ENCODE results near the gene EVC2. TPM values are rescaled to one million over a fixed set of nuclear protein-coding genes. Genes with fewer than 3 reads are reported as not detected.

The EVC2 gene
- total RNA-seq, 1 donor from 2014 or later, result 1.1 TPM

DNA sequence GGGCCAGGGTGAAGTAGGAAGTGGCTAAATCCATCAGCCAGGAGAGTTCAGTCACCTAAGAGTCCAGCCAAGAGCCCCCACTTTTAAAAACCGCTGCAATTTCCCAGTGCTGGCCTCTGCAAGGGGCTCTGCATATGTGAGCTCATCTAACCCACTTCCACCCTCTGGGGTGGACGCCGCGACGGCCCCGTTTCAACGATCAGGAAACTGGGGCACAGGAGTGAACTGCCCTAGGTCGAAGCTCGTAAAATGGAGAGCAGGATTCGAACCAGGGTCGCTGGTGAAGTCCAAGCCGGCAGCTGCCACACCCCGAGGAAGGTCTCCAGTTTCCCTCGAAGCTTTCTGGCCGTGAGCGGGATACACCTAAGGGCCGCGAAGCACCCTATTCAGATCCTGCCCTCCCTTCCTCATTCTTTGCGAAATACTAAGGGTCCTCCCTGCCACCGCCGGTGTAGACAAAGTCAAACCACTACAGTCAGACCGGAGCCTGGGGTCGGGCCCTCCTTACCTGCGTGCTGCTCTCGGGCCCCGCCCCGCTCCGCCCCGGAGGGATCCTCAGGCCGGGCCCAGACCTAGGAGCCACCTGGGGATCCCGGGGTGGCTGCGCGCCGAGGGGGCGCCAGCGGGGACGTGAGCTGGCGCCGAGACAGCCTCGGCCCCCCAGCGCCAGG, 446 bp downstream of the EVC2 start:
- H3K4me3 Mint-ChIP-seq, result peak overlapping the region; percentile 35
- CTCF ChIA-PET, result no interaction called here
- intact Hi-C loops (cut with micrococcal nuclease), result no loop called here
- POLR2A ChIA-PET, result interaction anchor here (0.6 kb wide), 1 partner anchor 1133 kb away, joined by 3 read pairs; no protein-coding TSS in a partner anchor
- H3K27me3 Mint-ChIP-seq, result peaks cover 36% of the 10 kb centered on the region
- H3K36me3 Mint-ChIP-seq (ENCODE audit: low read depth), result no peaks in the 10 kb centered on the region
- H3K9me3 Mint-ChIP-seq, result no peaks in the 10 kb centered on the region
- DNase-seq, result no peak
- no peak overlapping the region for H3K27ac Mint-ChIP-seq
- ATAC-seq (ENCODE audit: low read depth), result no peak
- TF ChIP-seq, protein P1, sequence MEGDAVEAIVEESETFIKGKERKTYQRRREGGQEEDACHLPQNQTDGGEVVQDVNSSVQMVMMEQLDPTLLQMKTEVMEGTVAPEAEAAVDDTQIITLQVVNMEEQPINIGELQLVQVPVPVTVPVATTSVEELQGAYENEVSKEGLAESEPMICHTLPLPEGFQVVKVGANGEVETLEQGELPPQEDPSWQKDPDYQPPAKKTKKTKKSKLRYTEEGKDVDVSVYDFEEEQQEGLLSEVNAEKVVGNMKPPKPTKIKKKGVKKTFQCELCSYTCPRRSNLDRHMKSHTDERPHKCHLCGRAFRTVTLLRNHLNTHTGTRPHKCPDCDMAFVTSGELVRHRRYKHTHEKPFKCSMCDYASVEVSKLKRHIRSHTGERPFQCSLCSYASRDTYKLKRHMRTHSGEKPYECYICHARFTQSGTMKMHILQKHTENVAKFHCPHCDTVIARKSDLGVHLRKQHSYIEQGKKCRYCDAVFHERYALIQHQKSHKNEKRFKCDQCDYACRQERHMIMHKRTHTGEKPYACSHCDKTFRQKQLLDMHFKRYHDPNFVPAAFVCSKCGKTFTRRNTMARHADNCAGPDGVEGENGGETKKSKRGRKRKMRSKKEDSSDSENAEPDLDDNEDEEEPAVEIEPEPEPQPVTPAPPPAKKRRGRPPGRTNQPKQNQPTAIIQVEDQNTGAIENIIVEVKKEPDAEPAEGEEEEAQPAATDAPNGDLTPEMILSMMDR (IDR thresholded peaks at IDR 0.05), result no peak
- H3K4me1 Mint-ChIP-seq, result peaks cover 22% of the 10 kb centered on the region

DNA sequence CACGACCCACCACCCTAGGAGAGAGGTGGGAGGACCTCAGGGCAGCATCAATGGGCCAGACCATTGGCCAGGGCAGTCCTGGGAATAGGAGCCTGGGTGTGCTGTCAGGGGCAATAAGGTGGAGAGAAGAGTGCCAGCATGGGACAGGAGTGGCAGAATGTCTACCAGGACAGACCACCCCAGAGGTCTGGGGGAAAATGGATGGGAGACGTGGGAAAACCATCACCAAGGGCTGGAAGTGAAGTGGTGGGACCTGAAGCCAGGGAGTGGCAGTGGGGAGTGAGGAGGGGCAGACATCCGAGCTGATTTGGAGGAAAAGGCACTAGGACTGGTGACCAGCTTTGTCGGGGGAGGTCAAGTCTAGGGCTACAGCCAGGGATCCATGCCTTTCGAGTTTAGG, 993 bp downstream of the EVC2 start:
- DNase-seq, result no peak
- H3K4me1 Mint-ChIP-seq, result peaks cover 22% of the 10 kb centered on the region
- no peaks in the 10 kb centered on the region for H3K9me3 Mint-ChIP-seq
- intact Hi-C loops (cut with micrococcal nuclease), result no loop called here
- H3K4me3 Mint-ChIP-seq, result no peak overlapping the region
- no peaks in the 10 kb centered on the region for H3K36me3 Mint-ChIP-seq (ENCODE audit: low read depth)
- no peak overlapping the region for H3K27ac Mint-ChIP-seq
- no peak for ATAC-seq (ENCODE audit: low read depth)
- ChIA-PET CTCF (no interaction called here), POLR2A (interaction anchor here (0.6 kb wide), 1 partner anchor 1132 kb away, joined by 3 read pairs; no protein-coding TSS in a partner anchor)
- TF ChIP-seq, protein P1 (IDR thresholded peaks at IDR 0.05), result no peak
- peaks cover 32% of the 10 kb centered on the region for H3K27me3 Mint-ChIP-seq

DNA sequence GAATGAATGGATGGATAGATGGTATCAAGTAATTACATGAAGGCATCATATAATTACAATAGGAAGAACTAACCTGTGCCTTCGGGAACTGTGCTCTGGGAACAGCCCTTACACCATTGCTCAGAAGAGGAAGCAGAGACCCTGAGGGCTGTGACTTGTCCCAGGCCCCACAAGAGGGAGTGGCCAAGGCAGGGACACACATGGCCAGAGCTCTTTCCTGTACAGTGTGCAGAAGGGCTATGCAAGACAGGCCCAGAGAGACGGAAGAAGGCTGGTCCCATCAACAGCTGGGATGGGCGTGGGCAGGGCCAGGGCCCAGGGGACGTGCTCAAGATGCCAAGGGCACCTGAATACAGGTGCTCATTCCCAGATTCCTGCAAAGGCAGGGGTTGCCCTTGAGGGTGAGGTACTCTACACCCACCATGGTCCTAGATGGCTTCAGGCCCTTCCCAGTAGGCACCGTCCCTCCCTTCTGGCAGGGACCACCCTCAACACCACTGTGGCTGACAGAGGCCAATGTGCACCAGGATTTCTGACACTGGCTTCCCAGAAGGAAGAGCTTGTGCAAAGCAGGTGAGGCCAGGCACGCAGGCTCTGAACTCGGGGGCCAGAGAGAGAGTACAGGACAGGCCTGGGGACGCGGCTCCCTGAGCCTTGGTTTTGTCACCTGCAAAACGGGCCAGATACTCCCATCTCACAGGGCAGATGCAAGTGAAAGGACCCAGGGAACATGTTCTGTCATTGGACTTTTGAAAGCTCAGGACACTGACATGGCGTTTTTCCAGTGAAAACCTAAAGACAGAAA, 1.7 kb downstream of the EVC2 start:
- ATAC-seq (ENCODE audit: low read depth) (no peak), DNase-seq (no peak)
- Mint-ChIP-seq H3K9me3 (no peaks in the 10 kb centered on the region), H3K36me3 (ENCODE audit: low read depth) (no peaks in the 10 kb centered on the region), H3K27ac (no peak overlapping the region), H3K4me1 (peaks cover 20% of the 10 kb centered on the region), H3K4me3 (no peak overlapping the region), H3K27me3 (peaks cover 26% of the 10 kb centered on the region)
- ChIA-PET CTCF (no interaction called here), POLR2A (no interaction called here)
- TF ChIP-seq, protein P1 (IDR thresholded peaks at IDR 0.05), result no peak
- intact Hi-C loops (cut with micrococcal nuclease), result no loop called here

DNA sequence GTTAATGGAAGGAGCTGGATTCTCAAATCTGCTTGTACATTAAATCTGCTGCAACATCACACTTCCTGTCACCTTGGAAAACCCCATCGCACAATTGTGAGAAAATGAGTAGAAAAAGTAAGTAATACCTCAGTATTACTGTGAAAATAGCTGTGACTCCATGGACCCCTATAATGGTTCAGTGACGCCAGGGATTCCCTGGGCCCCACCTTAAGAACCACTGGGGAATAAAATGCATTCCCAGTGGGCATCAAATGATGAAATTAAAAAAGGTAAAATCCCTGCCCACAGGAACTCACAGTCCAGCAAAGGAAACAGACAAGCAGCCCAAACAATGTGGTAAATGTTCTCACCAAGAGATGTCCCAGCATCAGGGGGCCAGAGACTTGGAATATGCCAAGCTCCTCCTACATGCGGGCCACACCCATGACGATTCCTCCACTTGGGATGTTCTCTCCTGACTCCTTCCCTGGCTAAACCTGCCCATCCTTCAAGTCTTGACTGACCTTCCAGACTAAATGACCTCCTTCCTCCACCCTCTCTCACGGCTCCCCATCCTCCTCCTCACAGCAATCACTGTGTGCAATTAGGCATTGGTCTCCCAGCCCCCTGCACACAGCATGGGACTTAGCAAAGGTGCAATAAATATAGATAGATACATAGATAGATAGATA, 2.6 kb downstream of the EVC2 start:
- Mint-ChIP-seq H3K27ac (no peak overlapping the region), H3K4me3 (no peak overlapping the region), H3K4me1 (peaks cover 19% of the 10 kb centered on the region), H3K36me3 (ENCODE audit: low read depth) (no peaks in the 10 kb centered on the region), H3K27me3 (peaks cover 25% of the 10 kb centered on the region), H3K9me3 (no peaks in the 10 kb centered on the region)
- intact Hi-C loops (cut with micrococcal nuclease), result no loop called here
- DNase-seq, result no peak
- CTCF ChIA-PET, result no interaction called here
- TF ChIP-seq, protein P1 (IDR thresholded peaks at IDR 0.05), result no peak
- POLR2A ChIA-PET, result no interaction called here
- no peak for ATAC-seq (ENCODE audit: low read depth)

DNA sequence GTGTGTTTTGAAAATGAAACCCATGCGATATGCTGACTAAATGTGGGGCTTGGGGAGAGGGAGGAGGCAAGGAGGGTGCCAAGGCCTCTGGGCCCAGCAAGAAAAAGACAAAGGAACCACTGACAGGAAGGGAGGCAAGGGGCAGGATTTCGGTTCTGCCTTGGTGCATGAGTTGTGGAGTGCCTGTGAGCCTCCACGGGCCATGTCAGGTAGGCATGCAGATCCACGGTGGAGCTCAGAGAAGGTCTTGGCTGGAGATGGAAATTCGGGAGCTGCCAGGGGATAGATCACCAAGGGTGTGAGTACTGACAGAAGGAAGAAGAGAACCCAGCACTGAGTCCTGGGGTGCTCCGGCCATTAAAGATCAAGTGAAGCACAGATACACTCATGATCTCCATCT, 4.1 kb downstream of the EVC2 start:
- Mint-ChIP-seq H3K9me3 (no peaks in the 10 kb centered on the region), H3K27me3 (peaks cover 13% of the 10 kb centered on the region), H3K27ac (no peak overlapping the region), H3K4me3 (no peak overlapping the region), H3K4me1 (peaks cover 11% of the 10 kb centered on the region), H3K36me3 (ENCODE audit: low read depth) (no peaks in the 10 kb centered on the region)
- CTCF ChIA-PET, result no interaction called here
- TF ChIP-seq, protein P1 (IDR thresholded peaks at IDR 0.05), result no peak
- POLR2A ChIA-PET, result no interaction called here
- no peak for ATAC-seq (ENCODE audit: low read depth)
- intact Hi-C loops (cut with micrococcal nuclease), result no loop called here
- no peak for DNase-seq

Data from activated B cell treated with CpG ODN at 0.5 μM for 24 hours (primary cell).